Fibroblast of skin of left biceps (primary cell): ENCODE data around the gene TCF25.

Experiments
- DNase-seq, 2 experiments: peaks; one replicate each; pipeline ENCODE4 v3.0.0-alpha.2; 2013; ENCODE audit warnings: low read depth in 2 of 2

The TCF25 gene

GRCh38 chr16:89843409-89844350 is 29.7 kb upstream of the TCF25 start:
- no peak for DNase-seq

- DNase-seq = no peak
Measured at GRCh38 chr16:89844739-89845339, 28.6 kb upstream of the TCF25 start.

GRCh38 chr16:89845417-89845816 is 28.0 kb upstream of the TCF25 start:
- DNase-seq = no peak

- no peak for DNase-seq
Measured at GRCh38 chr16:89847051-89847939, 26.1 kb upstream of the TCF25 start.

- no peak for DNase-seq
Measured at GRCh38 chr16:89847940-89848297, 25.5 kb upstream of the TCF25 start.

GRCh38 chr16:89848974-89849373 is 24.4 kb upstream of the TCF25 start:
- DNase-seq = no peak

GRCh38 chr16:89853306-89853993 is 19.9 kb upstream of the TCF25 start:
- DNase-seq = no peak

GRCh38 chr16:89855301-89855945 is 18.0 kb upstream of the TCF25 start:
- no peak for DNase-seq

GRCh38 chr16:89855986-89856385 is 17.4 kb upstream of the TCF25 start:
- DNase-seq = no peak

GRCh38 chr16:89858973-89859614 is 14.3 kb upstream of the TCF25 start:
- no peak for DNase-seq

- no peak for DNase-seq
Measured at GRCh38 chr16:89859615-89860007, 13.8 kb upstream of the TCF25 start.

- DNase-seq = no peak
Measured at GRCh38 chr16:89860747-89861304, 12.6 kb upstream of the TCF25 start.

GRCh38 chr16:89861648-89862047 is 11.7 kb upstream of the TCF25 start:
- no peak for DNase-seq

GRCh38 chr16:89862732-89863131 is 10.7 kb upstream of the TCF25 start:
- no peak for DNase-seq

GRCh38 chr16:89863741-89864526 is 9.5 kb upstream of the TCF25 start:
- DNase-seq = no peak

GRCh38 chr16:89864527-89864820 is 8.9 kb upstream of the TCF25 start:
- no peak for DNase-seq

GRCh38 chr16:89867918-89868317 is 5.5 kb upstream of the TCF25 start:
- no peak for DNase-seq

- DNase-seq = no peak
Measured at GRCh38 chr16:89869911-89870310, 3.5 kb upstream of the TCF25 start.

GRCh38 chr16:89870440-89870839 is 3.0 kb upstream of the TCF25 start:
- DNase-seq = no peak

- DNase-seq = no peak
Measured at GRCh38 chr16:89871895-89872294, 1.5 kb upstream of the TCF25 start.
